SK-N-SH (cell line): Measurements from ENCODE around the gene TRIM9. TPM values are rescaled to one million over a fixed set of nuclear protein-coding genes. Genes with fewer than 3 reads are reported as not detected.

Experiments used
- CTCF ChIA-PET: fragments of 300-600, 350-600 bp; formaldehyde crosslinking; extraction: SDS; loops from one replicate; lab custom pipeline; 2021; lab: Yijun Ruan, JAX
- POLR2A ChIA-PET: fragments of 350-600 bp; sonication (Branson Sonifier 250); formaldehyde crosslinking; extraction: SDS; loops from one replicate; lab custom pipeline; 2020; ENCODE audit warnings: antibody characterized with exemption, inconsistent platforms; lab: Yijun Ruan, JAX
- DNase-seq: peaks from one replicate; pipeline ENCODE4 v3.0.0; 2012
- H2AFZ ChIP-seq: fragments of 200-600 bp; sonication (generic); 2 replicates; pipeline ENCODE4 v1.8.1; 2016; ENCODE audit warnings: antibody characterized with exemption, mild to moderate bottlenecking, low read depth
- H3F3A ChIP-seq: fragments of 200-600 bp; sonication (generic); replicated peaks from 2 replicates; pipeline ENCODE3; 2016; ENCODE audit warnings: antibody characterized with exemption, mild to moderate bottlenecking; ENCODE audit not compliant: insufficient read depth
- H3K27ac ChIP-seq, 2 experiments: fragments of 200-500 bp in 1 of 2; fragments of 200-600 bp in 1 of 2; sonication (Bioruptor generic) in 1 of 2; sonication (generic), shearing (Covaris generic) in 1 of 2; 2 replicates each; pipeline versions ENCODE4 v1.5.1 to v1.6.1; 2014 to 2016; ENCODE audit warnings: low read depth in 2 of 2, inconsistent platforms in 1 of 2, low read length in 1 of 2, mild to moderate bottlenecking in 1 of 2, mixed read lengths in 1 of 2
- H3K27me3 ChIP-seq: fragments of 200-600 bp; sonication (generic), shearing (Covaris generic); 2 replicates; pipeline ENCODE4 v1.6.1; 2016; ENCODE audit warnings: mixed run types; ENCODE audit not compliant: insufficient read depth
- H3K36me3 ChIP-seq, 2 experiments: fragments of 200-500 bp in 1 of 2; fragments of 200-600 bp in 1 of 2; sonication (Bioruptor generic) in 1 of 2; sonication (generic) in 1 of 2; replicated peaks in 1 of 2; 2 replicates each; pipeline versions ENCODE3 to v1.5.1; 2014 to 2016; ENCODE audit warnings: low read length in 1 of 2, mild to moderate bottlenecking in 1 of 2; ENCODE audit not compliant: insufficient read depth in 2 of 2, control insufficient read depth in 1 of 2
- H3K4me1 ChIP-seq, 2 experiments: fragments of 200-500 bp in 1 of 2; fragments of 200-600 bp in 1 of 2; sonication (Bioruptor generic) in 1 of 2; sonication (generic), shearing (Covaris generic) in 1 of 2; 2 replicates each; pipeline versions ENCODE4 v1.5.1 to v1.6.1; 2014 to 2016; ENCODE audit warnings: low read depth in 1 of 2, low read length in 1 of 2, mixed run types in 1 of 2; ENCODE audit not compliant: insufficient read depth in 2 of 2, control insufficient read depth in 1 of 2
- H3K4me2 ChIP-seq: fragments of 200-600 bp; sonication (generic), shearing (Covaris generic); 2 replicates; pipeline ENCODE4 v1.6.1; 2017; ENCODE audit warnings: mixed run types
- H3K4me3 ChIP-seq, 2 experiments: fragments of 200-500 bp in 1 of 2; fragments of 200-600 bp in 1 of 2; sonication (Bioruptor generic) in 1 of 2; sonication (generic), shearing (Covaris generic) in 1 of 2; 2 replicates each; pipeline versions ENCODE4 v1.5.1 to v1.8.1; 2014 to 2016; ENCODE audit warnings: low read depth in 2 of 2, inconsistent platforms in 1 of 2, low read length in 1 of 2, mild to moderate bottlenecking in 1 of 2, mixed read lengths in 1 of 2, moderate library complexity in 1 of 2
- H3K79me2 ChIP-seq: fragments of 200-600 bp; sonication (generic); 2 replicates; pipeline ENCODE4 v1.8.1; 2017; ENCODE audit warnings: mild to moderate bottlenecking; ENCODE audit not compliant: insufficient read depth
- H3K9ac ChIP-seq: fragments of 200-600 bp; sonication (generic); 2 replicates; pipeline ENCODE4 v1.6.1; 2017; ENCODE audit warnings: mixed run types
- H3K9me2 ChIP-seq: fragments of 200-600 bp; sonication (generic); 2 replicates; pipeline ENCODE4 v1.6.1; 2017; ENCODE audit warnings: mixed run types
- H3K9me3 ChIP-seq: fragments of 200-600 bp; sonication (generic); 2 replicates; pipeline ENCODE4 v1.6.1; 2017; ENCODE audit warnings: mixed run types, mild to moderate bottlenecking, moderate library complexity
- H4K20me1 ChIP-seq: fragments of 200-600 bp; sonication (generic); 2 replicates; pipeline ENCODE4 v1.6.1; 2017; ENCODE audit warnings: mild to moderate bottlenecking, mixed run types; ENCODE audit not compliant: insufficient read depth
- CHD2 ChIP-seq: fragments of 150-350 bp; IDR thresholded peaks from 2 replicates; pipeline ENCODE4 v1.6.1; 2018; ENCODE audit warnings: low read length; ENCODE audit not compliant: partially characterized antibody
- ELF1 ChIP-seq: IDR thresholded peaks from 2 replicates; pipeline ENCODE4 v1.4.0; 2012
- EP300 ChIP-seq, 2 experiments: IDR thresholded peaks; 2 replicates each; pipeline versions ENCODE4 v1.4.0 to v1.6.1; 2012; ENCODE audit warnings: borderline replicate concordance in 1 of 2, low read depth in 1 of 2, low read length in 1 of 2
- FOSL2 ChIP-seq: IDR thresholded peaks from 2 replicates; pipeline ENCODE4 v1.4.0; 2012; ENCODE audit warnings: low read depth, mild to moderate bottlenecking, moderate library complexity, borderline replicate concordance
- GABPA ChIP-seq: IDR thresholded peaks from 2 replicates; pipeline ENCODE4 v1.4.0; 2012; ENCODE audit warnings: low read depth, mild to moderate bottlenecking
- IRF3 ChIP-seq: fragments of 150-350 bp; IDR thresholded peaks from 2 replicates; pipeline ENCODE4 v1.6.1; 2016; ENCODE audit warnings: mild to moderate bottlenecking, low read depth, low read length
- MXI1 ChIP-seq: IDR thresholded peaks from 2 replicates; pipeline ENCODE4 v1.6.1; 2012; ENCODE audit warnings: mild to moderate bottlenecking, low read depth, low read length, improper control_type of control experiment
- POLR2AphosphoS5 ChIP-seq: IDR thresholded peaks from 2 replicates; pipeline ENCODE4 v1.6.1; 2012; ENCODE audit warnings: low read depth, low read length
- RXRA ChIP-seq: IDR thresholded peaks from 2 replicates; pipeline ENCODE4 v1.4.0; 2012; ENCODE audit warnings: low read depth, mild to moderate bottlenecking, borderline replicate concordance
- SIN3A ChIP-seq: IDR thresholded peaks from 2 replicates; pipeline ENCODE4 v1.6.1; 2012; ENCODE audit warnings: low read depth, mild to moderate bottlenecking, low read length, moderate library complexity, borderline replicate concordance
- TCF12 ChIP-seq: IDR thresholded peaks from 2 replicates; pipeline ENCODE4 v1.4.0; 2012
- WGBS: methylation state at CpG from one replicate; pipeline ENCODE4 v1.1.6; 2017; ENCODE audit warnings: low lambda C conversion rate; 5-methylcytosine and 5-hydroxymethylcytosine counted together
- polyA plus RNA-seq, 3 experiments: library from polyadenylated mRNA; depleted of rRNA; stranded (reverse); fragments of >200 nt; gene quantifications; 2 replicates each; pipeline ENCODE4 v1.2.3, GENCODE V29; 2012
- TF ChIP-seq, protein P1 (sequence below): IDR thresholded peaks from 2 replicates; pipeline ENCODE4 v1.4.0; 2012; ENCODE audit warnings: low read depth, borderline replicate concordance
- TF ChIP-seq, protein P2 (sequence below): IDR thresholded peaks from 2 replicates; pipeline ENCODE4 v1.6.1; 2012; ENCODE audit warnings: mild to moderate bottlenecking, low read depth, low read length, moderate library complexity

Gene TRIM9
- polyA plus RNA-seq, 1 of the 3 experiments (the other 2 are of a cell fraction) = 3.9 TPM

DNA sequence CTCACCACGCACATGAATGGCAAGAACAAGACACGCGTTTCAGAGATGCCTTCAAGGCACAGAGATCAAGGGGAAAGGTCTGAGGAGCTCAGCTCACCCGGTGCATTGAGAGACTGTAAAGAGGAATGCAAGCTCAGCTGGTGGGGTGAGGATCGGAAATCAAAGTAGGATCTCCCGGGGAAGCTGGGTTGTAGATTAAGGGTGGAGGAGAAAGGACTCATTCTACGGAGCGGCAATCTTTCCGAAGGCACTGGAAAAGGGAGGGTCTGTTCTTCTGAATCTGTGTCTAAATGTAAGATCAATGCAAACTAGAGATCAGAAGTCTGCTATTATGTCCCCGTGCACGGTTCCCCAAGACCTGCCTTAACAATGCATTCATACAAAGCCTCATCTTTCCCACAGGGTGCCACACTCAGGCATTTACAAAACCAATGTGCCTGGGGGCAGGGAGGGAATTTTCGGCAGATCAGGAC, 109.0 kb downstream of the TRIM9 start:
- H3K4me3 ChIP-seq = no peak overlapping the region
- POLR2A ChIA-PET = no interaction called here

More for the DNA sequence above, 109.0 kb downstream of the TRIM9 start:
- Histone ChIP-seq H3K79me2 (no peaks in the 10 kb centered on the region), H3K36me3 (no peaks in the 10 kb centered on the region), H3K9me3 (no peaks in the 10 kb centered on the region), H4K20me1 (no peaks in the 10 kb centered on the region), H2AFZ (no peak overlapping the region), H3K9ac (no peak overlapping the region), H3F3A (peaks cover 5% of the 10 kb centered on the region), H3K27me3 (no peaks in the 10 kb centered on the region), H3K9me2 (no peaks in the 10 kb centered on the region), H3K27ac (no peak overlapping the region), H3K4me2 (no peak overlapping the region), H3K4me1 (peaks cover 4 to 5% of the 10 kb centered on the region in 2 experiments; a peak in 3 of 4 replicates)
- CTCF ChIA-PET = interaction anchor here (0.6 kb wide), 1 partner anchor 599 kb away, joined by 3 read pairs; no protein-coding TSS in a partner anchor
- DNase-seq = no peak
- 99% methylated on average over 12 of the region's 12 CpGs for WGBS
- no peak for TF ChIP-seq ELF1
- TF ChIP-seq RXRA = no peak
- TF ChIP-seq GABPA = no peak
- TF ChIP-seq, protein P1, sequence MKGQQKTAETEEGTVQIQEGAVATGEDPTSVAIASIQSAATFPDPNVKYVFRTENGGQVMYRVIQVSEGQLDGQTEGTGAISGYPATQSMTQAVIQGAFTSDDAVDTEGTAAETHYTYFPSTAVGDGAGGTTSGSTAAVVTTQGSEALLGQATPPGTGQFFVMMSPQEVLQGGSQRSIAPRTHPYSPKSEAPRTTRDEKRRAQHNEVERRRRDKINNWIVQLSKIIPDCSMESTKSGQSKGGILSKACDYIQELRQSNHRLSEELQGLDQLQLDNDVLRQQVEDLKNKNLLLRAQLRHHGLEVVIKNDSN = no peak
- TF ChIP-seq CHD2 = no peak
- no peak for TF ChIP-seq IRF3
- no peak for TF ChIP-seq SIN3A
- no peak for TF ChIP-seq POLR2AphosphoS5
- TF ChIP-seq TCF12 = no peak
- TF ChIP-seq, protein P2, sequence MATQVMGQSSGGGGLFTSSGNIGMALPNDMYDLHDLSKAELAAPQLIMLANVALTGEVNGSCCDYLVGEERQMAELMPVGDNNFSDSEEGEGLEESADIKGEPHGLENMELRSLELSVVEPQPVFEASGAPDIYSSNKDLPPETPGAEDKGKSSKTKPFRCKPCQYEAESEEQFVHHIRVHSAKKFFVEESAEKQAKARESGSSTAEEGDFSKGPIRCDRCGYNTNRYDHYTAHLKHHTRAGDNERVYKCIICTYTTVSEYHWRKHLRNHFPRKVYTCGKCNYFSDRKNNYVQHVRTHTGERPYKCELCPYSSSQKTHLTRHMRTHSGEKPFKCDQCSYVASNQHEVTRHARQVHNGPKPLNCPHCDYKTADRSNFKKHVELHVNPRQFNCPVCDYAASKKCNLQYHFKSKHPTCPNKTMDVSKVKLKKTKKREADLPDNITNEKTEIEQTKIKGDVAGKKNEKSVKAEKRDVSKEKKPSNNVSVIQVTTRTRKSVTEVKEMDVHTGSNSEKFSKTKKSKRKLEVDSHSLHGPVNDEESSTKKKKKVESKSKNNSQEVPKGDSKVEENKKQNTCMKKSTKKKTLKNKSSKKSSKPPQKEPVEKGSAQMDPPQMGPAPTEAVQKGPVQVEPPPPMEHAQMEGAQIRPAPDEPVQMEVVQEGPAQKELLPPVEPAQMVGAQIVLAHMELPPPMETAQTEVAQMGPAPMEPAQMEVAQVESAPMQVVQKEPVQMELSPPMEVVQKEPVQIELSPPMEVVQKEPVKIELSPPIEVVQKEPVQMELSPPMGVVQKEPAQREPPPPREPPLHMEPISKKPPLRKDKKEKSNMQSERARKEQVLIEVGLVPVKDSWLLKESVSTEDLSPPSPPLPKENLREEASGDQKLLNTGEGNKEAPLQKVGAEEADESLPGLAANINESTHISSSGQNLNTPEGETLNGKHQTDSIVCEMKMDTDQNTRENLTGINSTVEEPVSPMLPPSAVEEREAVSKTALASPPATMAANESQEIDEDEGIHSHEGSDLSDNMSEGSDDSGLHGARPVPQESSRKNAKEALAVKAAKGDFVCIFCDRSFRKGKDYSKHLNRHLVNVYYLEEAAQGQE = no peak
- no peak for TF ChIP-seq FOSL2
- TF ChIP-seq EP300 (IDR thresholded peaks at IDR 0.05; ENCODE audit: borderline replicate concordance in 1 of 2, low read depth in 1 of 2, low read length in 1 of 2) = no peak
- no peak for TF ChIP-seq MXI1
